Neural crest cell (in vitro differentiated cells): Measurements from ENCODE around the gene RGS14. TPM values are rescaled to one million over a fixed set of nuclear protein-coding genes. Genes with fewer than 3 reads are reported as not detected.
A peak's percentile ranks its signal among the peaks of the same experiment; 100 is the strongest.
"Not testable (repeated sequence)": the region's sequence is repeated elsewhere in the genome, so short reads cannot be mapped to it uniquely, and the experiment has no call there.

ENCODE experiments used
- DNase-seq: peaks from one replicate; pipeline ENCODE4 v3.0.0; 2021; ENCODE audit warnings: low read depth, mixed read lengths, low spot score
- H3K27ac Mint-ChIP-seq: one replicate; pipeline ENCODE4 v1.8.0; 2021; ENCODE audit warnings: mild to moderate bottlenecking, mixed read lengths; ENCODE audit not compliant: unreplicated experiment
- H3K27me3 Mint-ChIP-seq: 2 replicates; pipeline ENCODE4 v1.8.0; 2021; ENCODE audit warnings: low read depth, mild to moderate bottlenecking, mixed read lengths
- H3K36me3 Mint-ChIP-seq: 2 replicates; pipeline ENCODE4 v1.8.0; 2021; ENCODE audit warnings: low read depth, mild to moderate bottlenecking, mixed read lengths
- H3K4me1 Mint-ChIP-seq: 2 replicates; pipeline ENCODE4 v1.8.0; 2021; ENCODE audit warnings: mixed read lengths
- H3K4me3 Mint-ChIP-seq: one replicate; pipeline ENCODE4 v1.8.0; 2021; ENCODE audit warnings: mild to moderate bottlenecking, mixed read lengths
- H3K9me3 Mint-ChIP-seq: 2 replicates; pipeline ENCODE4 v1.8.0; 2021; ENCODE audit warnings: mixed read lengths
- total RNA-seq: library from RNA; stranded (reverse); gene quantifications from 2 replicates; pipeline ENCODE4 v1.2.1, GENCODE V29; 2021
- TF ChIP-seq, protein P1 (sequence below): fragments of 200-600 bp; sonication (generic); conservative IDR thresholded peaks from 2 replicates; pipeline ENCODE4 v1.5.0; 2021; ENCODE audit warnings: antibody characterized with exemption, mild to moderate bottlenecking

Gene RGS14
- total RNA-seq, 1 donor from 2014 or later: 12.3 TPM

DNA sequence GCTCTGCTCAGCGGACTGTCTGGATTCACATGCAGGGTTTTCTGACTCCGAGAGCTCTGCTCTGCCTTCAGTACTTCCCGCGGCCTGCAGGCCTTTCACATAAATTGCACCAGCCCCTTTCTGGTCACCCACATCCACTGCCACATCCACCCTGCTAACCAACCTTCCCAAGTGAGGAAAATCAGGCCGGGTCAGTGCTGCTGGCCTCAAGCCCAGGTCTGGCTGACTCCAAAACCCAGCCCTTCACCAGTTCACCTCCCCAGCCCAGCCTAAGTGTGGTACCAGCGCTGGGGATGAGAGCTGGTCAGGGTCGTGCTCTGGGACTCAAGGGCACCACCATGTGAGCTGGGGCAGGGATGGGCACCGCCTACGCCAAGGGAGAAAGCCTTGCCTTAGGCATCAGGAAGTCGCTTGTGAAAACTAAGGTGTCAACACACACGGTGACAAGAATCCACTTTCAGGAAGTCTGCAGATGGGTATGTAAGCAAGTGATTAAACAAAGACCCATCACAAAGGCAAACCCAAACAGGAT lies 18.6 kb upstream of the RGS14 start:
- Mint-ChIP-seq H3K4me1 (peaks cover 8% of the 10 kb centered on the region), H3K36me3 (peaks cover 5% of the 10 kb centered on the region), H3K27me3 (no peaks in the 10 kb centered on the region), H3K27ac (no peak overlapping the region), H3K9me3 (no peaks in the 10 kb centered on the region), H3K4me3 (no peak overlapping the region)
- TF ChIP-seq, protein P1, sequence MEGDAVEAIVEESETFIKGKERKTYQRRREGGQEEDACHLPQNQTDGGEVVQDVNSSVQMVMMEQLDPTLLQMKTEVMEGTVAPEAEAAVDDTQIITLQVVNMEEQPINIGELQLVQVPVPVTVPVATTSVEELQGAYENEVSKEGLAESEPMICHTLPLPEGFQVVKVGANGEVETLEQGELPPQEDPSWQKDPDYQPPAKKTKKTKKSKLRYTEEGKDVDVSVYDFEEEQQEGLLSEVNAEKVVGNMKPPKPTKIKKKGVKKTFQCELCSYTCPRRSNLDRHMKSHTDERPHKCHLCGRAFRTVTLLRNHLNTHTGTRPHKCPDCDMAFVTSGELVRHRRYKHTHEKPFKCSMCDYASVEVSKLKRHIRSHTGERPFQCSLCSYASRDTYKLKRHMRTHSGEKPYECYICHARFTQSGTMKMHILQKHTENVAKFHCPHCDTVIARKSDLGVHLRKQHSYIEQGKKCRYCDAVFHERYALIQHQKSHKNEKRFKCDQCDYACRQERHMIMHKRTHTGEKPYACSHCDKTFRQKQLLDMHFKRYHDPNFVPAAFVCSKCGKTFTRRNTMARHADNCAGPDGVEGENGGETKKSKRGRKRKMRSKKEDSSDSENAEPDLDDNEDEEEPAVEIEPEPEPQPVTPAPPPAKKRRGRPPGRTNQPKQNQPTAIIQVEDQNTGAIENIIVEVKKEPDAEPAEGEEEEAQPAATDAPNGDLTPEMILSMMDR: no peak
- no peak for DNase-seq

DNA sequence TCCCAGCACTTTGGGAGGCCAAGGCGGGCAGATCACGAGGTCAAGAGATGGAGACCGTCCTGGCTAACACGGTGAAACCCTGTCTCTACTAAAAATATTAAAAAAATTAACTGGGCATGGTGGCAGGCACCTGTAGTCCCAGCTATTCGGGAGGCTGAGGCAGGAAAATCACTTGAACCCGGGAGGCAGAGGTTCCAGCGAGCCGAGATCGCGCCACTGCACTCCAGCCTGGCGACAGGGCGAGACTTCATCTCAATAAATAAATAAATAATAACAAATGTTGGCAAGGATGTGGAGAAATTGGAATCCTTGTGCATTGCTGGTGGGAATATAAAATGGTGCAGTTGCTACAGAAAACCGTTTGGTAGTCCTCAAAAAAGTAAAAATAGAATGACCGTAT lies 14.7 kb upstream of the RGS14 start:
- not testable (repeated sequence) for H3K4me1 Mint-ChIP-seq, H3K27ac Mint-ChIP-seq, DNase-seq, H3K36me3 Mint-ChIP-seq, H3K27me3 Mint-ChIP-seq, H3K9me3 Mint-ChIP-seq, H3K4me3 Mint-ChIP-seq

DNA sequence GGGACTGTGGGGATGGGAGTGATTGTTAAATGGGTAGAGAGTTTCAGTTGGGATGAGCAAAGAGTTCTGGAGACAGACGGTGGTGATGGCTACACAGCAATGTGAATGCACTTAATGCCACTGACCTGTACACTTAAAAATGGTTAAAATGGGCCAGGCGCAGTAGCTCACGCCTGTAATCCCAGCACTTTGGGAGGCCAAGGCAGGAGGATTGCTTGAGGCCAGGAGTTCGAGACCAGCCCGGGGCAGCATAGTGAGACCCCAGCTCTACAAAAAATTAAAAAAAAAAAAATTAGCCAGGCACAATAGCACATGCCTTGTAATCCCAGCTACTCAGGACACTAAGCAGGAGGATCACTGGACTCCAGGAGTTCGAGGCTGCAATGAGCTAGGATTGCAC lies 13.9 kb upstream of the RGS14 start:
- DNase-seq: no peak
- H3K27ac Mint-ChIP-seq: no peak overlapping the region
- H3K4me3 Mint-ChIP-seq: no peak overlapping the region
- peaks cover 3% of the 10 kb centered on the region for H3K36me3 Mint-ChIP-seq
- peaks cover 8% of the 10 kb centered on the region for H3K4me1 Mint-ChIP-seq
- H3K27me3 Mint-ChIP-seq: no peaks in the 10 kb centered on the region
- no peaks in the 10 kb centered on the region for H3K9me3 Mint-ChIP-seq
- TF ChIP-seq, protein P1: no peak

DNA sequence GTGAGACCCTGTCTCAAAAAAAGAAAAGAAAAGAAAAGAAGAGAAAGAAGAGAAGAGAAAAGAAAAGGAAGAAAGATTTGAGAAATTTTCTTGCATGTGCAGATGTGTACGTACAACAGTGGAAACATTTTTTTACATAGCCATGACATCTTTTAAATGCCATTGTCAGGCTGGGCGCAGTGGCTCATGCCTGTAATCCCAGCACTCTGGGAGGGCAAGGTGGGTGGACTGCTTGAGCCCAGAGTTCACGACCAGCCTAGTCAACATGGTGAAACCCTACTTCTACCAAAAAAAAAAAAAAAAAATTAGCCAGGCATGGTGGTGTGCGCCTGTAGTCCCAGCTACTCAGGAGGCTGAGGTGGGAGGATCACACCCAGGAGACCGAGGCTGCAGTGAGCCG lies 12.8 kb upstream of the RGS14 start:
- Mint-ChIP-seq H3K27ac (no peak overlapping the region), H3K9me3 (no peaks in the 10 kb centered on the region), H3K27me3 (no peaks in the 10 kb centered on the region), H3K4me3 (no peak overlapping the region), H3K36me3 (peaks cover 3% of the 10 kb centered on the region), H3K4me1 (peaks cover 11% of the 10 kb centered on the region)
- TF ChIP-seq, protein P1: no peak
- DNase-seq: no peak

DNA sequence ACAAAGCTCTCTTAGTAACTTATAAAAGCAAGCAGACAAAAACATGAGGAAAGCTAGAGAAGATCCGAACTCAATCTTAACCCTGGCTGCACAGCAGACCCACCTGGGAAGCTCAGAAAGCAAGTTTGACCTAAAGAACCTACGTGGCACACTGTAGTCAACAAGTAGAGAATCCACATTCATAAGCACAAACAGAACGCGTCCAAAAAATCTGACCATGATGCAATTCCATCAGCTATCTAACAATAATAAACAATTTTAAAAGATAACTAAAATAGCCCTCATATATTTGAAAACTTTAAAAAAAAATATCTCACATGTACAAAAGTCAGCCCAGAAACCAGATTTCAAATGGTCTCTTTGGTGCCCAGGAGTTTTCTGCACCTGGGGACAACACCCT lies 10.9 kb upstream of the RGS14 start:
- H3K9me3 Mint-ChIP-seq: no peaks in the 10 kb centered on the region
- peak overlapping the region; percentile 39 for H3K4me3 Mint-ChIP-seq
- peaks cover 24% of the 10 kb centered on the region for H3K4me1 Mint-ChIP-seq
- H3K27ac Mint-ChIP-seq: no peak overlapping the region
- no peaks in the 10 kb centered on the region for H3K27me3 Mint-ChIP-seq
- TF ChIP-seq, protein P1: no peak
- H3K36me3 Mint-ChIP-seq: peaks cover 3% of the 10 kb centered on the region
- DNase-seq: no peak

DNA sequence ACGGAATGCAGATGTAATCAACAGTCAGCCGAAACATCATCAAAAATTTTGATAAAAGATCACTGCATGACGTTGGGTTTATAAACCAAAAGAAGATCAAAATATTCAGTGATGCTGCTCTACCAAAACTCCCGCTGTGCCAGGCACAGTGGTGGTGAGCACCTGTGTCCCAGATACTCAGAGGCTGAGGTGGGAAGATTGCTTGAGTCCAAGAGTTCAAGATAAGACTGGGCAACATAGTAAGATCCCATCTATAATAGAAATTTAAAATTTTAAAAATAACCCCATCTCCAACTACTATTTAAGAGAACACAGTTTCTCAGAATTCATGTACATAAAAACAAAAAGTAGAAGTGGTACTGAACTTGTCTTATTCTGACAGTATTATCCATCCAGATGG lies 10.0 kb upstream of the RGS14 start:
- peaks cover 3% of the 10 kb centered on the region for H3K36me3 Mint-ChIP-seq
- peak overlapping the region; percentile 66 for H3K4me3 Mint-ChIP-seq
- peaks cover 29% of the 10 kb centered on the region for H3K4me1 Mint-ChIP-seq
- H3K9me3 Mint-ChIP-seq: no peaks in the 10 kb centered on the region
- TF ChIP-seq, protein P1: no peak
- H3K27ac Mint-ChIP-seq: no peak overlapping the region
- H3K27me3 Mint-ChIP-seq: no peaks in the 10 kb centered on the region
- no peak for DNase-seq
